ENCODE data around the gene ROM1.
A peak's percentile ranks its signal among the peaks of the same experiment; 100 is the strongest.
"Not testable (repeated sequence)": the region's sequence is repeated elsewhere in the genome, so short reads cannot be mapped to it uniquely, and the experiment has no call there.

The ROM1 gene

GRCh38 chr11:62650283-62650682 lies 37.2 kb downstream of the ROM1 start:
- not testable (repeated sequence) for DNase-seq

- no peak for DNase-seq
These were observed 39.3 kb downstream of the ROM1 start for GRCh38 chr11:62652161-62653006.

GRCh38 chr11:62654297-62654696 lies 41.2 kb downstream of the ROM1 start:
- DNase-seq = no peak

- no peak for DNase-seq
These were observed 43.9 kb downstream of the ROM1 start for GRCh38 chr11:62656796-62657429.

GRCh38 chr11:62664405-62665074 lies 51.5 kb downstream of the ROM1 start:
- peak; percentile 67 for DNase-seq

Measured in activated CD4-positive, alpha-beta T cell treated with anti-CD3 and anti-CD28 coated beads for 48 hours (primary cell).